Suprapubic skin (tissue), 4 donors: ENCODE data around the gene F2RL3. TPM values are rescaled to one million over a fixed set of nuclear protein-coding genes. Genes with fewer than 3 reads are reported as not detected.
"Not testable (repeated sequence)": the region's sequence is repeated elsewhere in the genome, so short reads cannot be mapped to it uniquely, and the experiment has no call there.

Experiments used
- DNase-seq, 2 donors: peaks; one replicate each; pipeline ENCODE4 v3.0.0-alpha.2; 2019; ENCODE audit warnings: low spot score in 2 of 2
- H3K27ac ChIP-seq: fragments of 200-600 bp; sonication (generic); one replicate; pipeline ENCODE4 v1.5.1; 2019
- H3K27me3 ChIP-seq: fragments of 200-600 bp; sonication (generic); one replicate; pipeline ENCODE4 v1.5.1; 2019
- H3K36me3 ChIP-seq: fragments of 200-600 bp; sonication (generic); one replicate; pipeline ENCODE4 v1.5.1; 2019
- H3K4me1 ChIP-seq: fragments of 200-600 bp; sonication (generic); one replicate; pipeline ENCODE4 v1.5.1; 2019
- H3K4me3 ChIP-seq: fragments of 200-600 bp; sonication (generic); one replicate; pipeline ENCODE4 v1.5.1; 2019; ENCODE audit warnings: mild to moderate bottlenecking
- H3K9me3 ChIP-seq: fragments of 200-600 bp; sonication (generic); one replicate; pipeline ENCODE4 v1.5.1; 2019
- EP300 ChIP-seq: sonication (generic); formaldehyde crosslinking; IDR thresholded peaks from one replicate; pipeline ENCODE4 v1.6.1; 2017; ENCODE audit warnings: antibody characterized with exemption
- POLR2A ChIP-seq, 2 donors: fragments of 450-650 bp; IDR thresholded peaks; one replicate each; pipeline ENCODE4 v1.6.1; 2017; ENCODE audit warnings: antibody characterized with exemption in 2 of 2, mild to moderate bottlenecking in 2 of 2, moderate library complexity in 2 of 2
- POLR2AphosphoS5 ChIP-seq, 3 donors: sonication (generic); formaldehyde crosslinking; IDR thresholded peaks; one replicate each; pipeline ENCODE4 v1.6.1; 2017; ENCODE audit warnings: antibody characterized with exemption in 3 of 3
- WGBS: methylation state at CpG from one replicate; pipeline ENCODE4 v1.1.5; 2018; 5-methylcytosine and 5-hydroxymethylcytosine counted together
- total RNA-seq, 4 donors: library from RNA; depleted of rRNA; stranded (reverse); fragments of >200 nt; gene quantifications; one replicate each; pipeline ENCODE4 v1.1.0, GENCODE V29; 2016
- TF ChIP-seq, protein P1 (sequence below), 2 donors: fragments of 200-600 bp in 1 of 2; fragments of 450-650 bp in 1 of 2; sonication (generic) in 1 of 2; IDR thresholded peaks; one replicate each; pipeline ENCODE4 v1.5.1; 2016 to 2019; ENCODE audit warnings: antibody characterized with exemption in 2 of 2, mild to moderate bottlenecking in 1 of 2, moderate library complexity in 1 of 2

Gene F2RL3
- total RNA-seq, 4 donors from 2014 or later, result 0.57 to 3.9 (median 1.2) TPM

DNA sequence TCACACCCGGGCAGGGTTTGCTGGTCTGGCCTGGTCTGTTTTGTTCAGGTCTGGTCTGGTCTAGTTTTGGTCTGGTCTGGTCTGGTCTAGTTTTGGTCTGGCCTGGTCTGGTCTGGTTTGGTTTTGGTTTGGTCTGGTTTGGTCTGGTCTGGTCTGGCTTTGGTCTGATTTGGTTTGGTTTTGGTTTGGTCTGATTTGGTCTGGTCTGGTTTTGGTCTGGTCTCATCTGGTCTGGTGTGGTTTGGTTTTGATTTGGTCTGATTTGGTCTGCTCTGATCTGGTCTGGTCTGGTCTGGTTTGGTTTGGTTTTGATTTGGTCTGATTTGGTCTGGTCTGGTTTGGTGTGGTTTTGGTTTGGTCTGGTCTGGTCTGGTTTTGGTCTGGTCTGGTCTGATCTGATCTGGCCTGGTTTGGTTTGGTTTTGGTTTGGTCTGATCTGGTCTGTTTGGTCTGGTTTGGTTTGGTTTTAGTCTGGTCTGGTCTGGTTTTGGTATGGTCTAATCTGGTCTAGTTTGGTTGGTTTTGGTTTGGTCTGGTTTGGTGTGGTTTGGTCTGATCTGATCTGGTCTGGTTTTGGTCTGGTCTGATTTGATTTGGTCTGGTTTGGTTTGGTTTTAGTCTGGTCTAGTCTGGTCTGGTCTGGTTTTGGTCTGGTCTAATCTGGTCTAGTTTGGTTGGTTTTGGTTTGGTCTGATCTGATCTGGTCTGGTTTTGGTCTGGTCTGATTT lies 14.4 kb upstream of the F2RL3 start:
- Histone ChIP-seq H3K9me3 (no peaks in the 10 kb centered on the region), H3K4me3 (no peak overlapping the region), H3K27ac (no peak overlapping the region), H3K36me3 (peaks cover 78% of the 10 kb centered on the region), H3K27me3 (no peaks in the 10 kb centered on the region), H3K4me1 (peaks cover 3% of the 10 kb centered on the region)
- WGBS, result 67% methylated on average over 1 of the region's 1 CpG
- DNase-seq, result no peak
- TF ChIP-seq POLR2A (IDR thresholded peaks at IDR 0.05) (no peak), EP300 (no peak), POLR2AphosphoS5 (IDR thresholded peaks at IDR 0.05) (no peak)
- TF ChIP-seq, protein P1, sequence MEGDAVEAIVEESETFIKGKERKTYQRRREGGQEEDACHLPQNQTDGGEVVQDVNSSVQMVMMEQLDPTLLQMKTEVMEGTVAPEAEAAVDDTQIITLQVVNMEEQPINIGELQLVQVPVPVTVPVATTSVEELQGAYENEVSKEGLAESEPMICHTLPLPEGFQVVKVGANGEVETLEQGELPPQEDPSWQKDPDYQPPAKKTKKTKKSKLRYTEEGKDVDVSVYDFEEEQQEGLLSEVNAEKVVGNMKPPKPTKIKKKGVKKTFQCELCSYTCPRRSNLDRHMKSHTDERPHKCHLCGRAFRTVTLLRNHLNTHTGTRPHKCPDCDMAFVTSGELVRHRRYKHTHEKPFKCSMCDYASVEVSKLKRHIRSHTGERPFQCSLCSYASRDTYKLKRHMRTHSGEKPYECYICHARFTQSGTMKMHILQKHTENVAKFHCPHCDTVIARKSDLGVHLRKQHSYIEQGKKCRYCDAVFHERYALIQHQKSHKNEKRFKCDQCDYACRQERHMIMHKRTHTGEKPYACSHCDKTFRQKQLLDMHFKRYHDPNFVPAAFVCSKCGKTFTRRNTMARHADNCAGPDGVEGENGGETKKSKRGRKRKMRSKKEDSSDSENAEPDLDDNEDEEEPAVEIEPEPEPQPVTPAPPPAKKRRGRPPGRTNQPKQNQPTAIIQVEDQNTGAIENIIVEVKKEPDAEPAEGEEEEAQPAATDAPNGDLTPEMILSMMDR (IDR thresholded peaks at IDR 0.05), result no peak

DNA sequence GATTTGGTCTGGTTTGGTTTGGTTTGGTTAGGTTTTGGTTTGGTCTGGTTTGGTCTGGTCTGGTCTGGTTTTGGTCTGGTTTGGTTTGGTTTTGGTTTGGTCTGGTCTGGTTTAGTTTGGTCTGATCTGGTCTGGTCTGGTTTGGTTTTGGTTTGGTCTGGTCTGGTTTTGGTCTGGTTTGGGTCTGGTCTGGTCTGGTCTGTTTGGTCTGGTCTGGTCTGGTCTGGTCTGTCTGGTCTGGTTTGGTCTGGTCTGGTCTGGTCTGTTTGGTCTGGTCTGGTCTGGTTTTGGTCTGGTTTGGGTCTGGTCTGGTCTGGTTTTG lies 13.9 kb upstream of the F2RL3 start:
- not testable (repeated sequence) for H3K27ac ChIP-seq, H3K27me3 ChIP-seq, DNase-seq, H3K4me1 ChIP-seq, H3K4me3 ChIP-seq, H3K9me3 ChIP-seq
- H3K36me3 ChIP-seq, result peaks cover 78% of the 10 kb centered on the region

DNA sequence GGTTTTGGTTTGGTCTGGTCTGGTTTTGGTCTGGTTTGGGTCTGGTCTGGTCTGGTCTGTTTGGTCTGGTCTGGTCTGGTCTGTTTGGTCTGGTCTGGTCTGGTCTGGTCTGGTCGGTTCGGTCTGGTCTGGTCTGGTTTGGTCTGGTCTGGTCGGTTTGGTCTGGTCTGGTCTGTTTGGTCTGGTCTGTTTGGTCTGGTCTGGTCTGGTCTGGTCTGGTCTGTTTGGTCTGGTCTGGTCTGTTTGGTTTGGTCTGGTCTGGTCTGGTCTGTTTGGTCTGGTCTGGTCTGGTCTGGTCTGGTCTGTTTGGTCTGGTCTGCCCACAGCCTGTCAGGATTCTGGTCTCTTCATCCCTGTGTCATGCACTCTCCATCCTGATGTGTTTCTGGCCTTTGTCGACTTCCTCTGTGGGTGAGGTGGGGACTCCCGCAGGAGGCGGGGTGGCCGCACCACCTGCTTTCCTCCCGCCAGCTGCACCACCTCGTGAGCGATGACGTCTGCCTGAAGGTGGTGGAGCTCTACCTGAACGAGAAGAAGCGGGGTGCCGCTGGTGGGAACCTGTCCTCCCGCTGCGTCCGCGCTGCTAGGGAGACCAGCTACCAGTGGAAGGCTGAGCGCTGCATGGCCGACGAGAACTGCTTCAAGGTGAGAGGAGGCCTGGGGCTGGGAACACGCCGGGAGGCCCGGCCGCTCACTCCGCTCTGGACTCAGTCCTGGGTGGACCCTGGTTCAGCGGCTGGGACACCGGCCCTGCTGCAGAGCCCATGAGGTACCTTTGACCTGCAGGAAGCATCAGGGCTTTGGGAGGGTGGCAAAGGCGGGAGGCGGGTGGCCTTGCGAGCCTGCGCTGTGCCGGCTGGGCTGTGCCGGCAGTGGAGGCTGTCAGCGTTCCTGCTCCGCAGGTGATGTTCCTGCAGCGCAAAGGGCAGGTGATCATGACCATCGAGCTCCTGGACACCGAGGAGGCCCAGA lies 12.9 kb upstream of the F2RL3 start:
- H3K9me3 ChIP-seq, result no peaks in the 10 kb centered on the region
- peaks cover 3% of the 10 kb centered on the region for H3K4me1 ChIP-seq
- peaks cover 78% of the 10 kb centered on the region for H3K36me3 ChIP-seq
- no peaks in the 10 kb centered on the region for H3K27me3 ChIP-seq
- no peak overlapping the region for H3K4me3 ChIP-seq
- H3K27ac ChIP-seq, result no peak overlapping the region
- TF ChIP-seq POLR2A (IDR thresholded peaks at IDR 0.05) (no peak), POLR2AphosphoS5 (IDR thresholded peaks at IDR 0.05) (no peak), EP300 (no peak)
- TF ChIP-seq, protein P1 (IDR thresholded peaks at IDR 0.05), result no peak
- WGBS, result 93% methylated on average over 9 of the region's 39 CpGs
- no peak for DNase-seq

DNA sequence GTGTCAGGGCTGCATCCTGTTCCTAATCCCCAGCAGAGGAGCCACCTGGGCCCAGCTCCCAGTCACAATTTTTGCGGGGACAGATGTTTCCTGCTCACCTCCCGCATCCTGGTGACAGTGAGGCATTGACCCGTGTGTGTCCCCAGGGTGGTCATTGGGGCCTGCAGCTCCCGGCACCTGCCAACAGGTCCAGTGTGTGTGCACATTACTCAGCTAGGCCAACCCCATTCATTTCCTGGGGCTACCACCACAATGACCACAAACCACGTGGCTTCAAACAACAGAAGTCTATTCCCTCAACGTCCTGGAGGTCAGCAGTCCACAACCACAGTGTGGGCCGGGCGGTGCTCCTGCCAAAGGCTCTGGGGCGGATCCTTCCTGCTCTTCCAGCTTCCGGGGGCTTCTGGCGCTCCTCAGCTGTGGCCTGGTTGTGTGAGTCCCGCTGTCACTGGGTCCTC lies 11.9 kb upstream of the F2RL3 start:
- Histone ChIP-seq H3K4me3 (no peak overlapping the region), H3K27ac (no peak overlapping the region), H3K36me3 (peaks cover 68% of the 10 kb centered on the region), H3K27me3 (no peaks in the 10 kb centered on the region), H3K9me3 (no peaks in the 10 kb centered on the region), H3K4me1 (peaks cover 3% of the 10 kb centered on the region)
- WGBS, result 93% methylated on average over 11 of the region's 12 CpGs
- TF ChIP-seq EP300 (no peak), POLR2AphosphoS5 (IDR thresholded peaks at IDR 0.05) (no peak), POLR2A (IDR thresholded peaks at IDR 0.05) (no peak)
- TF ChIP-seq, protein P1 (IDR thresholded peaks at IDR 0.05), result no peak
- DNase-seq, result no peak

DNA sequence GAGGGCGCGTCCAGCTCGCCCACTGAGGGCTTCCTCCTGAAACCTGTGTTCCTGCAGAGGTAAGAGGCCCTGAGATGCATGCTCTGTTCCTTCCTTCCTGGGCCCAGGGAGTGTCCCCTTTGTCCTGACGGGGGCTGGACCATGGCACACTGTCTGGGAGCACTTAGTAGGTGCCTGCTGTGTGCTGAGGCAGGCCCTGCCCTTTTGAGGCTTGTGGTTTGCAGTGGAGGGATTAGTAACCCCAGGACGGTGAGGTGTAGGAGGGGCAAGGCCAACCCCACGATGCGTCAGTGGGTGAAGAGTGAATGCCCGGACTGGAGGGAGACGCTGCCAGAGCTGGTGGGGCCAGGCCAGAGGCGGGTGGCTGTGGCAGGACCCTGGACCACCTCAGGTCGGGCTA lies 11.2 kb upstream of the F2RL3 start:
- Histone ChIP-seq H3K9me3 (peaks cover under 1% of the 10 kb centered on the region), H3K27me3 (no peaks in the 10 kb centered on the region), H3K27ac (no peak overlapping the region), H3K4me3 (no peak overlapping the region), H3K4me1 (peaks cover 3% of the 10 kb centered on the region), H3K36me3 (peaks cover 62% of the 10 kb centered on the region)
- TF ChIP-seq, protein P1 (IDR thresholded peaks at IDR 0.05), result no peak
- TF ChIP-seq EP300, result no peak
- no peak for TF ChIP-seq POLR2AphosphoS5 (IDR thresholded peaks at IDR 0.05)
- TF ChIP-seq POLR2A (IDR thresholded peaks at IDR 0.05), result no peak
- 91% methylated on average over 7 of the region's 11 CpGs for WGBS
- no peak for DNase-seq
